Fibroblast of lung (primary cell): Measurements from ENCODE around the gene SLC4A5. TPM values are rescaled to one million over a fixed set of nuclear protein-coding genes. Genes with fewer than 3 reads are reported as not detected.

Experiments
- DNase-seq, 2 donors: peaks; one replicate each; pipeline versions ENCODE4 v3.0.0 to v3.0.0-alpha.2; 2010; ENCODE audit warnings: low read depth in 2 of 2
- H2AFZ ChIP-seq: 2 replicates; pipeline ENCODE4 v1.5.1; 2012; ENCODE audit warnings: low read length, control low read depth, inconsistent platforms
- H3K27ac ChIP-seq: 2 replicates; pipeline ENCODE4 v1.5.1; 2011; ENCODE audit warnings: low read length, control low read depth; ENCODE audit not compliant: insufficient read depth
- H3K27me3 ChIP-seq: 2 replicates; pipeline ENCODE4 v1.5.1; 2011; ENCODE audit warnings: mild to moderate bottlenecking, low read length; ENCODE audit not compliant: control insufficient read depth, insufficient read depth
- H3K36me3 ChIP-seq: 2 replicates; pipeline ENCODE4 v1.5.1; 2011; ENCODE audit warnings: low read length; ENCODE audit not compliant: control insufficient read depth, insufficient read depth
- H3K4me1 ChIP-seq: 2 replicates; pipeline ENCODE4 v1.5.1; 2011; ENCODE audit warnings: low read length; ENCODE audit not compliant: control insufficient read depth, insufficient read depth; ENCODE audit errors: extremely low read depth
- H3K4me2 ChIP-seq: 2 replicates; pipeline ENCODE4 v1.5.1; 2011; ENCODE audit warnings: low read length, control low read depth; ENCODE audit not compliant: insufficient read depth; ENCODE audit errors: extremely low read depth
- H3K4me3 ChIP-seq, 4 experiments: fragments of 200-600 bp in 1 of 4; sonication (generic) in 1 of 4; replicated peaks in 1 of 4; 2 replicates each; pipeline ENCODE4 v1.5.1; 2011 to 2016; ENCODE audit warnings: low read length in 4 of 4, low read depth in 3 of 4, mild to moderate bottlenecking in 3 of 4, control low read depth in 2 of 4, inconsistent platforms in 1 of 4, mixed read lengths in 1 of 4; ENCODE audit not compliant: insufficient read depth in 1 of 4; ENCODE audit errors: control extremely low read depth in 1 of 4
- H3K79me2 ChIP-seq: 2 replicates; pipeline ENCODE4 v1.5.1; 2012; ENCODE audit warnings: mild to moderate bottlenecking, low read length, inconsistent platforms; ENCODE audit not compliant: control insufficient read depth, insufficient read depth
- H3K9ac ChIP-seq: 2 replicates; pipeline ENCODE4 v1.5.1; 2011; ENCODE audit warnings: mild to moderate bottlenecking, low read length, control low read depth; ENCODE audit not compliant: insufficient read depth
- H3K9me3 ChIP-seq: 2 replicates; pipeline ENCODE4 v1.5.1; 2012; ENCODE audit warnings: low read depth, low read length; ENCODE audit not compliant: control insufficient read depth, insufficient read depth
- H4K20me1 ChIP-seq: 2 replicates; pipeline ENCODE4 v1.5.1; 2011; ENCODE audit warnings: low read length; ENCODE audit not compliant: control insufficient read depth, insufficient read depth; ENCODE audit errors: extremely low read depth
- CTCF ChIP-seq, 2 donors: IDR thresholded peaks in 1 of 2; conservative IDR thresholded peaks in 1 of 2; 1 replicate in 1 of 2; 2 replicates in 1 of 2; pipeline ENCODE4 v1.5.1; 2011 to 2012; ENCODE audit warnings: low read length in 2 of 2, control low read depth in 1 of 2, inconsistent platforms in 1 of 2, low read depth in 1 of 2, mild to moderate bottlenecking in 1 of 2
- EZH2 ChIP-seq: IDR thresholded peaks from 2 replicates; pipeline ENCODE4 v1.5.1; 2012; ENCODE audit warnings: low read length, control low read depth, mild to moderate bottlenecking; ENCODE audit errors: missing control alignments
- polyA plus RNA-seq, 2 donors: library from polyadenylated mRNA; depleted of rRNA in 1 of 2; stranded (reverse) in 1 of 2; unstranded in 1 of 2; fragments of >200 nt; gene quantifications; 2 replicates each; pipeline ENCODE4 v1.2.1, GENCODE V29; 2011 to 2012; ENCODE audit warnings: missing spikeins in 1 of 2
- total RNA-seq: library from RNA; depleted of rRNA; stranded (reverse); fragments of >200 nt; gene quantifications from 2 replicates; pipeline ENCODE4 v1.2.1, GENCODE V29; 2014

Gene SLC4A5
- total and polyA plus RNA-seq, 2 donors (not counting 1 experiment from before 2014, with no cell fraction given) = 0.12 to 0.17 TPM

- Histone ChIP-seq H3K4me3 (peak overlapping the region; percentile 79 to 98 (median 86)), H3K9ac (peak overlapping the region; percentile 97), H3K9me3 (no peaks in the 10 kb centered on the region), H3K79me2 (peaks cover 29% of the 10 kb centered on the region), H3K27me3 (no peaks in the 10 kb centered on the region), H2AFZ (peak overlapping the region; percentile 33), H4K20me1 (no peaks in the 10 kb centered on the region), H3K36me3 (no peaks in the 10 kb centered on the region), H3K27ac (peak overlapping the region; percentile 96), H3K4me2 (peak overlapping the region; percentile 90), H3K4me1 (peaks cover 7% of the 10 kb centered on the region)
- no peak for DNase-seq
- no peak for TF ChIP-seq EZH2
- no peak for TF ChIP-seq CTCF (conservative IDR thresholded peaks at IDR 0.05 in 1 of 2, IDR thresholded peaks at IDR 0.05 in 1 of 2; ENCODE audit: low read depth in 1 of 2, low read length in 2 of 2)
Observed at GRCh38 chr2:74198023-74198460, 145.2 kb downstream of the SLC4A5 start.

- Histone ChIP-seq H3K4me3 (no peak overlapping the region), H3K4me2 (no peak overlapping the region), H3K4me1 (peaks cover 7% of the 10 kb centered on the region), H3K9ac (no peak overlapping the region), H3K9me3 (no peaks in the 10 kb centered on the region), H3K27me3 (no peaks in the 10 kb centered on the region), H2AFZ (no peak overlapping the region), H3K27ac (no peak overlapping the region), H4K20me1 (no peaks in the 10 kb centered on the region), H3K36me3 (no peaks in the 10 kb centered on the region), H3K79me2 (peaks cover 21% of the 10 kb centered on the region)
- TF ChIP-seq EZH2 (no peak), CTCF (conservative IDR thresholded peaks at IDR 0.05 in 1 of 2, IDR thresholded peaks at IDR 0.05 in 1 of 2; ENCODE audit: low read depth in 1 of 2, low read length in 2 of 2) (no peak)
- DNase-seq = no peak
Observed at GRCh38 chr2:74197049-74197448, 146.2 kb downstream of the SLC4A5 start.

DNA sequence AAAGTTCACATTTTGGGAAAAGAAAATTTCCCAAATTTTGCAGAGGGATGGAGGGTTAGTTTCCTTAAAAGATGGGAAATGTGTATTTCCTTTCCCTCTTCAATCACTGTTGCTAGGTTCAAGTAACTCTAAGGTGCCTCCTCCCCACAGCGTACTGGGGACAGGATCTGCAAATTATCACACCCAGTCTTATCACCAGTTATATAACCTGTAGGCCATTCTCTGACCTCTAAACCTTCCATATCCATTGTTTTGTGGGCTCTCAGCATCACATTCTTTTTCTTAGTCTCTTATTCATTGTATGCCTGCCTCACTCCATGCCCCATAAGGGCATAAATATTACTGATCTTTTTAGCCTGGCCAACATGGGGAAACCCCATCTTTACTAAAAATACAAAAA is 148.4 kb downstream of the SLC4A5 start:
- H3K79me2 ChIP-seq = peaks cover 6% of the 10 kb centered on the region
- DNase-seq = no peak
- no peak overlapping the region for H3K4me2 ChIP-seq
- H3K9me3 ChIP-seq = no peaks in the 10 kb centered on the region
- H3K4me1 ChIP-seq = peaks cover 3% of the 10 kb centered on the region
- no peak overlapping the region for H3K27ac ChIP-seq
- no peaks in the 10 kb centered on the region for H3K36me3 ChIP-seq
- no peaks in the 10 kb centered on the region for H4K20me1 ChIP-seq
- no peak for TF ChIP-seq CTCF (conservative IDR thresholded peaks at IDR 0.05 in 1 of 2, IDR thresholded peaks at IDR 0.05 in 1 of 2; ENCODE audit: low read depth in 1 of 2, low read length in 2 of 2)
- H3K9ac ChIP-seq = no peak overlapping the region
- no peak overlapping the region for H2AFZ ChIP-seq
- H3K27me3 ChIP-seq = no peaks in the 10 kb centered on the region
- no peak overlapping the region for H3K4me3 ChIP-seq
